ENCODE results near the gene BSG.
A peak's percentile ranks its signal among the peaks of the same experiment; 100 is the strongest.

The BSG gene

GRCh38 chr19:535017-535835, 37.2 kb upstream of the BSG start:
- H3K4me3 ChIP-seq (ENCODE audit: control insufficient read depth, low read depth, low read length), result no peak overlapping the region
- DNase-seq (ENCODE audit: low read depth), result peak; percentile 23
- no peak for TF ChIP-seq CTCF (conservative IDR thresholded peaks at IDR 0.05; ENCODE audit: control insufficient read depth, insufficient read depth, low read depth, low read length)

GRCh38 chr19:536031-536880, 36.1 kb upstream of the BSG start:
- H3K4me3 ChIP-seq (ENCODE audit: control insufficient read depth, low read depth, low read length), result no peak overlapping the region
- no peak for TF ChIP-seq CTCF (conservative IDR thresholded peaks at IDR 0.05; ENCODE audit: control insufficient read depth, insufficient read depth, low read depth, low read length)
- no peak for DNase-seq (ENCODE audit: low read depth)

GRCh38 chr19:536881-537404, 35.5 kb upstream of the BSG start:
- TF ChIP-seq CTCF (conservative IDR thresholded peaks at IDR 0.05; ENCODE audit: control insufficient read depth, insufficient read depth, low read depth, low read length), result no peak
- no peak for DNase-seq (ENCODE audit: low read depth)
- no peak overlapping the region for H3K4me3 ChIP-seq (ENCODE audit: control insufficient read depth, low read depth, low read length)

GRCh38 chr19:538641-539428, 33.6 kb upstream of the BSG start:
- DNase-seq (ENCODE audit: low read depth), result no peak
- no peak for TF ChIP-seq CTCF (conservative IDR thresholded peaks at IDR 0.05; ENCODE audit: control insufficient read depth, insufficient read depth, low read depth, low read length)
- H3K4me3 ChIP-seq (ENCODE audit: control insufficient read depth, low read depth, low read length), result no peak overlapping the region

GRCh38 chr19:539429-540030, 32.9 kb upstream of the BSG start:
- no peak for DNase-seq (ENCODE audit: low read depth)
- no peak overlapping the region for H3K4me3 ChIP-seq (ENCODE audit: control insufficient read depth, low read depth, low read length)
- TF ChIP-seq CTCF (conservative IDR thresholded peaks at IDR 0.05; ENCODE audit: control insufficient read depth, insufficient read depth, low read depth, low read length), result no peak
